ENCODE measurements around the gene MSS51. TPM values are rescaled to one million over a fixed set of nuclear protein-coding genes. Genes with fewer than 3 reads are reported as not detected.

The MSS51 gene
- total and polyA plus RNA-seq, 4 donors, result 0.08 to 1.6 (median 0.94) TPM

DNA sequence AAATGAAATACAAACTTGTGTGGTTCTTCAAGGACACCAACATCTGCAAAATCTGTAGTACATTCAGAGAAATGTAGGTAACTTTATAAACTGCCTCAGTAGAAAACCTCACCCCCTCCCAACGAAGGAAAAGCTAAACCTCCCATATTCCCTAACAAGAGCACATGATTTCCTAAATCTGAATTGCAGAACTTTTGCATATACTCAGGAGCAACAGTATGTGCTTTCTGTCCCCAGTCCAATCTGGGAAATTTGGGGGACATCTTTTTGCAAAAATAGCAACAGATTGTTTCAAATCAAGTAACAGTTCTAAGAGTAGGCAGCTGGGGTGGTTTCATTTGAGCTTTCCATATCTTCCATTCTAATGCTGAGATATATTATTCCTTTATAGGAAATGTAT lies 15.8 kb upstream of the MSS51 start:
- no peaks in the 10 kb centered on the region for H3K4me1 ChIP-seq (ENCODE audit: control insufficient read depth in 4 of 4, insufficient read depth in 4 of 4, low read length in 3 of 4)
- no peak overlapping the region for H3K9ac ChIP-seq (ENCODE audit: low read depth in 1 of 2, low read length in 2 of 2)
- no peak overlapping the region for H3K27ac ChIP-seq (ENCODE audit: low read depth in 1 of 2, low read length in 2 of 2)
- TF ChIP-seq RAD21 (IDR thresholded peaks at IDR 0.05) (no peak), EGR1 (IDR thresholded peaks at IDR 0.05; ENCODE audit: low read depth in 2 of 2) (no peak), FOXA2 (IDR thresholded peaks at IDR 0.05) (no peak), NR2F2 (IDR thresholded peaks at IDR 0.05) (no peak), RXRA (IDR thresholded peaks at IDR 0.05) (no peak), TAF1 (conservative IDR thresholded peaks at IDR 0.05) (no peak), JUND (IDR thresholded peaks at IDR 0.05) (no peak), GABPA (IDR thresholded peaks at IDR 0.05 in 1 of 2, conservative IDR thresholded peaks at IDR 0.05 in 1 of 2) (no peak), FOXA1 (IDR thresholded peaks at IDR 0.05) (no peak), HNF4G (IDR thresholded peaks at IDR 0.05) (no peak), YY1 (IDR thresholded peaks at IDR 0.05) (no peak)
- TF ChIP-seq, protein P1, sequence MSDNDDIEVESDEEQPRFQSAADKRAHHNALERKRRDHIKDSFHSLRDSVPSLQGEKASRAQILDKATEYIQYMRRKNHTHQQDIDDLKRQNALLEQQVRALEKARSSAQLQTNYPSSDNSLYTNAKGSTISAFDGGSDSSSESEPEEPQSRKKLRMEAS (IDR thresholded peaks at IDR 0.05), result no peak
- TF ChIP-seq, protein P2, sequence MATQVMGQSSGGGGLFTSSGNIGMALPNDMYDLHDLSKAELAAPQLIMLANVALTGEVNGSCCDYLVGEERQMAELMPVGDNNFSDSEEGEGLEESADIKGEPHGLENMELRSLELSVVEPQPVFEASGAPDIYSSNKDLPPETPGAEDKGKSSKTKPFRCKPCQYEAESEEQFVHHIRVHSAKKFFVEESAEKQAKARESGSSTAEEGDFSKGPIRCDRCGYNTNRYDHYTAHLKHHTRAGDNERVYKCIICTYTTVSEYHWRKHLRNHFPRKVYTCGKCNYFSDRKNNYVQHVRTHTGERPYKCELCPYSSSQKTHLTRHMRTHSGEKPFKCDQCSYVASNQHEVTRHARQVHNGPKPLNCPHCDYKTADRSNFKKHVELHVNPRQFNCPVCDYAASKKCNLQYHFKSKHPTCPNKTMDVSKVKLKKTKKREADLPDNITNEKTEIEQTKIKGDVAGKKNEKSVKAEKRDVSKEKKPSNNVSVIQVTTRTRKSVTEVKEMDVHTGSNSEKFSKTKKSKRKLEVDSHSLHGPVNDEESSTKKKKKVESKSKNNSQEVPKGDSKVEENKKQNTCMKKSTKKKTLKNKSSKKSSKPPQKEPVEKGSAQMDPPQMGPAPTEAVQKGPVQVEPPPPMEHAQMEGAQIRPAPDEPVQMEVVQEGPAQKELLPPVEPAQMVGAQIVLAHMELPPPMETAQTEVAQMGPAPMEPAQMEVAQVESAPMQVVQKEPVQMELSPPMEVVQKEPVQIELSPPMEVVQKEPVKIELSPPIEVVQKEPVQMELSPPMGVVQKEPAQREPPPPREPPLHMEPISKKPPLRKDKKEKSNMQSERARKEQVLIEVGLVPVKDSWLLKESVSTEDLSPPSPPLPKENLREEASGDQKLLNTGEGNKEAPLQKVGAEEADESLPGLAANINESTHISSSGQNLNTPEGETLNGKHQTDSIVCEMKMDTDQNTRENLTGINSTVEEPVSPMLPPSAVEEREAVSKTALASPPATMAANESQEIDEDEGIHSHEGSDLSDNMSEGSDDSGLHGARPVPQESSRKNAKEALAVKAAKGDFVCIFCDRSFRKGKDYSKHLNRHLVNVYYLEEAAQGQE (IDR thresholded peaks at IDR 0.05), result no peak
- TF ChIP-seq, protein P3, sequence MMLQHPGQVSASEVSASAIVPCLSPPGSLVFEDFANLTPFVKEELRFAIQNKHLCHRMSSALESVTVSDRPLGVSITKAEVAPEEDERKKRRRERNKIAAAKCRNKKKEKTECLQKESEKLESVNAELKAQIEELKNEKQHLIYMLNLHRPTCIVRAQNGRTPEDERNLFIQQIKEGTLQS (IDR thresholded peaks at IDR 0.05), result no peak
- H3K4me3 ChIP-seq (ENCODE audit: low read depth in 1 of 3, low read length in 3 of 3), result no peak overlapping the region
- 87% methylated on average over 1 of the region's 1 CpG for WGBS
- H3K9me3 ChIP-seq (ENCODE audit: control insufficient read depth in 4 of 4, low read length in 3 of 4), result no peaks in the 10 kb centered on the region
- no peaks in the 10 kb centered on the region for H3K27me3 ChIP-seq (ENCODE audit: control insufficient read depth in 4 of 4, insufficient read depth in 4 of 4, low read length in 3 of 4)
- H3K36me3 ChIP-seq (ENCODE audit: control insufficient read depth in 4 of 4, insufficient read depth in 3 of 4, low read depth in 1 of 4, low read length in 3 of 4), result peaks cover 3 to 16% (median 7%) of the 10 kb centered on the region in 4 donors
- DNase-seq (ENCODE audit: low spot score), result no peak

DNA sequence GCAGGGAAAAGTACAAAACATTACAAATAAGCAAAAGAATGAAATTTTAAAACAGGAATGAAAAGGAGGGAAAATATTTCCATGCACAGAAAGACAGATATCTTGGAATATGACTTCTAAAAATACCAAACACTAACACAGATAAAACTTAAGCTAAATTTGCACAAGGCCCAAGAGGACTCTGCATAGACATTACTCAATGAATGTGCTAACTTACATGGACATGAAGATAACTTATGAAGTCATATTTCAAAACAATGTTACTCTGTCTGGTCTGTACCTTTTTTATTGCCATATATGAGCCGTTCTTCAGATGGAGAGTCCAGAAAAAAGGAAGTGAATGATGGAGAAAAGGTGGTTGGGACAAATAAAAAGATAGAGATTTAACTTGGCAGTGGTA lies 15.0 kb upstream of the MSS51 start:
- H3K27me3 ChIP-seq (ENCODE audit: control insufficient read depth in 4 of 4, insufficient read depth in 4 of 4, low read length in 3 of 4), result no peaks in the 10 kb centered on the region
- peaks cover 0 to 12% (median 7%) of the 10 kb centered on the region in 4 donors for H3K36me3 ChIP-seq (ENCODE audit: control insufficient read depth in 4 of 4, insufficient read depth in 3 of 4, low read depth in 1 of 4, low read length in 3 of 4)
- H3K4me1 ChIP-seq (ENCODE audit: control insufficient read depth in 4 of 4, insufficient read depth in 4 of 4, low read length in 3 of 4), result no peaks in the 10 kb centered on the region
- H3K27ac ChIP-seq (ENCODE audit: low read depth in 1 of 2, low read length in 2 of 2), result no peak overlapping the region
- TF ChIP-seq HNF4A (conservative IDR thresholded peaks at IDR 0.05) (no peak), SP1 (IDR thresholded peaks at IDR 0.05) (no peak), RAD21 (IDR thresholded peaks at IDR 0.05) (no peak), YY1 (IDR thresholded peaks at IDR 0.05) (no peak), FOXA2 (IDR thresholded peaks at IDR 0.05) (no peak), HNF4G (IDR thresholded peaks at IDR 0.05) (no peak), NR2F2 (IDR thresholded peaks at IDR 0.05) (no peak), GABPA (IDR thresholded peaks at IDR 0.05 in 1 of 2, conservative IDR thresholded peaks at IDR 0.05 in 1 of 2) (no peak), RXRA (IDR thresholded peaks at IDR 0.05) (no peak), EGR1 (IDR thresholded peaks at IDR 0.05; ENCODE audit: low read depth in 2 of 2) (no peak), JUND (IDR thresholded peaks at IDR 0.05) (no peak), TAF1 (conservative IDR thresholded peaks at IDR 0.05) (no peak), FOXA1 (IDR thresholded peaks at IDR 0.05) (no peak)
- TF ChIP-seq, protein P4, sequence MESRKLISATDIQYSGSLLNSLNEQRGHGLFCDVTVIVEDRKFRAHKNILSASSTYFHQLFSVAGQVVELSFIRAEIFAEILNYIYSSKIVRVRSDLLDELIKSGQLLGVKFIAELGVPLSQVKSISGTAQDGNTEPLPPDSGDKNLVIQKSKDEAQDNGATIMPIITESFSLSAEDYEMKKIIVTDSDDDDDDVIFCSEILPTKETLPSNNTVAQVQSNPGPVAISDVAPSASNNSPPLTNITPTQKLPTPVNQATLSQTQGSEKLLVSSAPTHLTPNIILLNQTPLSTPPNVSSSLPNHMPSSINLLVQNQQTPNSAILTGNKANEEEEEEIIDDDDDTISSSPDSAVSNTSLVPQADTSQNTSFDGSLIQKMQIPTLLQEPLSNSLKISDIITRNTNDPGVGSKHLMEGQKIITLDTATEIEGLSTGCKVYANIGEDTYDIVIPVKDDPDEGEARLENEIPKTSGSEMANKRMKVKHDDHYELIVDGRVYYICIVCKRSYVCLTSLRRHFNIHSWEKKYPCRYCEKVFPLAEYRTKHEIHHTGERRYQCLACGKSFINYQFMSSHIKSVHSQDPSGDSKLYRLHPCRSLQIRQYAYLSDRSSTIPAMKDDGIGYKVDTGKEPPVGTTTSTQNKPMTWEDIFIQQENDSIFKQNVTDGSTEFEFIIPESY (IDR thresholded peaks at IDR 0.05), result no peak
- TF ChIP-seq, protein P1 (IDR thresholded peaks at IDR 0.05), result no peak
- TF ChIP-seq, protein P3 (IDR thresholded peaks at IDR 0.05), result no peak
- TF ChIP-seq, protein P5, sequence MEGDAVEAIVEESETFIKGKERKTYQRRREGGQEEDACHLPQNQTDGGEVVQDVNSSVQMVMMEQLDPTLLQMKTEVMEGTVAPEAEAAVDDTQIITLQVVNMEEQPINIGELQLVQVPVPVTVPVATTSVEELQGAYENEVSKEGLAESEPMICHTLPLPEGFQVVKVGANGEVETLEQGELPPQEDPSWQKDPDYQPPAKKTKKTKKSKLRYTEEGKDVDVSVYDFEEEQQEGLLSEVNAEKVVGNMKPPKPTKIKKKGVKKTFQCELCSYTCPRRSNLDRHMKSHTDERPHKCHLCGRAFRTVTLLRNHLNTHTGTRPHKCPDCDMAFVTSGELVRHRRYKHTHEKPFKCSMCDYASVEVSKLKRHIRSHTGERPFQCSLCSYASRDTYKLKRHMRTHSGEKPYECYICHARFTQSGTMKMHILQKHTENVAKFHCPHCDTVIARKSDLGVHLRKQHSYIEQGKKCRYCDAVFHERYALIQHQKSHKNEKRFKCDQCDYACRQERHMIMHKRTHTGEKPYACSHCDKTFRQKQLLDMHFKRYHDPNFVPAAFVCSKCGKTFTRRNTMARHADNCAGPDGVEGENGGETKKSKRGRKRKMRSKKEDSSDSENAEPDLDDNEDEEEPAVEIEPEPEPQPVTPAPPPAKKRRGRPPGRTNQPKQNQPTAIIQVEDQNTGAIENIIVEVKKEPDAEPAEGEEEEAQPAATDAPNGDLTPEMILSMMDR (IDR thresholded peaks at IDR 0.05; ENCODE audit: low read depth, low read length, missing input control), result no peak
- TF ChIP-seq, protein P2 (IDR thresholded peaks at IDR 0.05), result no peak
- WGBS, result 91% methylated on average over 1 of the region's 1 CpG
- no peak overlapping the region for H3K4me3 ChIP-seq (ENCODE audit: low read depth in 1 of 3, low read length in 3 of 3)
- peak overlapping the region in 1 of 2 donors; percentile 7 for H3K9ac ChIP-seq (ENCODE audit: low read depth in 1 of 2, low read length in 2 of 2)
- H3K9me3 ChIP-seq (ENCODE audit: control insufficient read depth in 4 of 4, low read length in 3 of 4), result no peaks in the 10 kb centered on the region
- DNase-seq (ENCODE audit: low spot score), result no peak

Data from liver (tissue), 9 donors.